Measurements from ENCODE around the gene GJC1. TPM values are rescaled to one million over a fixed set of nuclear protein-coding genes. Genes with fewer than 3 reads are reported as not detected.

Gene GJC1
- polyA plus RNA-seq, 1 of the 3 experiments (the other 2 are of a cell fraction), result 15.2 TPM

GRCh38 chr17:44840274-44840673 is 10.2 kb upstream of the GJC1 start:
- no peak for DNase-seq
- H3K4me2 ChIP-seq, result no peak overlapping the region
- CTCF ChIA-PET, result interaction anchor here (1.0 to 13.4 kb wide), 2 partner anchors 9 to 63 kb away, joined by 3 to 109 read pairs; no protein-coding TSS in a partner anchor

More at GRCh38 chr17:44840274-44840673, 10.2 kb upstream of the GJC1 start:
- Histone ChIP-seq H3K27ac (ENCODE audit: low read depth in 2 of 2, low read length in 1 of 2) (no peak overlapping the region), H3K4me3 (ENCODE audit: low read depth in 2 of 2, low read length in 1 of 2) (no peak overlapping the region), H4K20me1 (ENCODE audit: insufficient read depth) (no peaks in the 10 kb centered on the region), H3K4me1 (ENCODE audit: control insufficient read depth in 1 of 2, insufficient read depth in 2 of 2, low read depth in 1 of 2, low read length in 1 of 2) (no peaks in the 10 kb centered on the region), H2AFZ (ENCODE audit: low read depth) (no peak overlapping the region), H3K9me3 (no peaks in the 10 kb centered on the region), H3F3A (replicated peaks; ENCODE audit: insufficient read depth) (no peaks in the 10 kb centered on the region), H3K27me3 (ENCODE audit: insufficient read depth) (no peaks in the 10 kb centered on the region), H3K9ac (no peak overlapping the region), H3K9me2 (no peaks in the 10 kb centered on the region), H3K36me3 (replicated peaks in 1 of 2; ENCODE audit: control insufficient read depth in 1 of 2, insufficient read depth in 2 of 2, low read length in 1 of 2) (no peaks in the 10 kb centered on the region), H3K79me2 (ENCODE audit: insufficient read depth) (no peaks in the 10 kb centered on the region)
- TF ChIP-seq SMC3 (IDR thresholded peaks at IDR 0.05; ENCODE audit: low read depth, low read length) (no peak), MXI1 (IDR thresholded peaks at IDR 0.05; ENCODE audit: low read depth, low read length) (no peak), GABPA (IDR thresholded peaks at IDR 0.05; ENCODE audit: low read depth) (no peak), MAX (IDR thresholded peaks at IDR 0.05; ENCODE audit: low read depth) (no peak), RFX5 (IDR thresholded peaks at IDR 0.05; ENCODE audit: low read length) (no peak), JUND (IDR thresholded peaks at IDR 0.05) (no peak), RCOR1 (IDR thresholded peaks at IDR 0.05; ENCODE audit: low read length) (no peak), POLR2AphosphoS5 (IDR thresholded peaks at IDR 0.05; ENCODE audit: low read depth, low read length) (no peak), TCF12 (IDR thresholded peaks at IDR 0.05) (no peak), CTCF (IDR thresholded peaks at IDR 0.05) (no peak), RXRA (IDR thresholded peaks at IDR 0.05; ENCODE audit: borderline replicate concordance, low read depth) (no peak), FOXM1 (IDR thresholded peaks at IDR 0.05; ENCODE audit: low read depth) (no peak), FOSL2 (IDR thresholded peaks at IDR 0.05; ENCODE audit: borderline replicate concordance, low read depth) (no peak), EZH2phosphoT487 (IDR thresholded peaks at IDR 0.05; ENCODE audit: borderline replicate concordance, low read depth) (no peak), SIN3A (IDR thresholded peaks at IDR 0.05; ENCODE audit: borderline replicate concordance, low read depth, low read length) (no peak), NFIC (IDR thresholded peaks at IDR 0.05; ENCODE audit: borderline replicate concordance) (no peak), IRF3 (IDR thresholded peaks at IDR 0.05; ENCODE audit: low read depth, low read length) (no peak)
- POLR2A ChIA-PET, result no interaction called here
- WGBS (ENCODE audit: low lambda C conversion rate), result 83% methylated on average over 4 of the region's 4 CpGs
